ENCODE data around the gene ADCY7. TPM values are rescaled to one million over a fixed set of nuclear protein-coding genes. Genes with fewer than 3 reads are reported as not detected.

Gene ADCY7
- total RNA-seq, 1 experiment from 2014 or later = 5.9 TPM

DNA sequence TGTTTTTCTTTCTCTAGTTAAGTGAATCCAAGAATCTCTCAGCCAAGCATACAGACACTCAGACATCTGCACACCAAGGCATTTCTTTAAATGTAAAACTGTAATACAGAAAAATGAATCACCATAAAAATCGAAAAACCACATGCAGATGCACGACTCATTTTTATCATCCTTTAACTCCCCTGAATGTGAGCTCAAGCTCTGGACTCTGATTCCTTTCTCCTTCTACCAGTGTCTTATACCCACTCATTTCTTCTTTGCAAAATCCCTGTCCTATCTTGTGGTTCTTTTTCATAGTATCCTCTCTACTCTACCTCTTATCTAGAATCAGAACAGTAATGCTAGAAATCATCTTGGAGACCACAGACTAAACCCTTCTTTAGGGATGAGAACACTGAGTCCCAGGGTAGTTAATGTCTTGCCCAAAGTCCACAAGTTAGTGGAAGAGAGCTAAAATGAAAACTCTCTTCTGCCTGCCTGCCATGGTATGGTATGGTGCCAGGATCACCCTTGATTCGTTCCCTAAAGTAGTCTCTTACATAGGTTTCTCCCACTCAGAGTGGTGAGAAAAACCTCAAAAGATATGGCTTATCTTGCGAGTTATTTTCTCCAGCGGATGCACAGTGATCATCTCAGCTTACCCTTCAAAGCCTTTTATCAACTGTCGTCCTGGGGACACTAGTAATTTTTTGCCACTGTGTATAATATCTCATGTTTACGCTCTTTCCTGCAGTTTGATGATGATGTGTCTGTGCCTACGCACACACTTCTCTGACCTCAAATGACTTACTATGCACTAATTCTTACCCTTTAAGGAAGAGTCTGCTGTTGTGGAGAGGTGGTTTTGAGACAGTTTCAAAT lies 72.2 kb downstream of the ADCY7 start (continued):
- TF ChIP-seq ATF2 (CRISPR knock-in tag; IDR thresholded peaks at IDR 0.05; ENCODE audit: borderline replicate concordance, low read depth) (no peak), CREB1 (CRISPR knock-in tag; IDR thresholded peaks at IDR 0.05) (no peak)
- TF ChIP-seq, protein P1, sequence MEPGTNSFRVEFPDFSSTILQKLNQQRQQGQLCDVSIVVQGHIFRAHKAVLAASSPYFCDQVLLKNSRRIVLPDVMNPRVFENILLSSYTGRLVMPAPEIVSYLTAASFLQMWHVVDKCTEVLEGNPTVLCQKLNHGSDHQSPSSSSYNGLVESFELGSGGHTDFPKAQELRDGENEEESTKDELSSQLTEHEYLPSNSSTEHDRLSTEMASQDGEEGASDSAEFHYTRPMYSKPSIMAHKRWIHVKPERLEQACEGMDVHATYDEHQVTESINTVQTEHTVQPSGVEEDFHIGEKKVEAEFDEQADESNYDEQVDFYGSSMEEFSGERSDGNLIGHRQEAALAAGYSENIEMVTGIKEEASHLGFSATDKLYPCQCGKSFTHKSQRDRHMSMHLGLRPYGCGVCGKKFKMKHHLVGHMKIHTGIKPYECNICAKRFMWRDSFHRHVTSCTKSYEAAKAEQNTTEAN (CRISPR knock-in tag; IDR thresholded peaks at IDR 0.05) = no peak
- TF ChIP-seq, protein P2, sequence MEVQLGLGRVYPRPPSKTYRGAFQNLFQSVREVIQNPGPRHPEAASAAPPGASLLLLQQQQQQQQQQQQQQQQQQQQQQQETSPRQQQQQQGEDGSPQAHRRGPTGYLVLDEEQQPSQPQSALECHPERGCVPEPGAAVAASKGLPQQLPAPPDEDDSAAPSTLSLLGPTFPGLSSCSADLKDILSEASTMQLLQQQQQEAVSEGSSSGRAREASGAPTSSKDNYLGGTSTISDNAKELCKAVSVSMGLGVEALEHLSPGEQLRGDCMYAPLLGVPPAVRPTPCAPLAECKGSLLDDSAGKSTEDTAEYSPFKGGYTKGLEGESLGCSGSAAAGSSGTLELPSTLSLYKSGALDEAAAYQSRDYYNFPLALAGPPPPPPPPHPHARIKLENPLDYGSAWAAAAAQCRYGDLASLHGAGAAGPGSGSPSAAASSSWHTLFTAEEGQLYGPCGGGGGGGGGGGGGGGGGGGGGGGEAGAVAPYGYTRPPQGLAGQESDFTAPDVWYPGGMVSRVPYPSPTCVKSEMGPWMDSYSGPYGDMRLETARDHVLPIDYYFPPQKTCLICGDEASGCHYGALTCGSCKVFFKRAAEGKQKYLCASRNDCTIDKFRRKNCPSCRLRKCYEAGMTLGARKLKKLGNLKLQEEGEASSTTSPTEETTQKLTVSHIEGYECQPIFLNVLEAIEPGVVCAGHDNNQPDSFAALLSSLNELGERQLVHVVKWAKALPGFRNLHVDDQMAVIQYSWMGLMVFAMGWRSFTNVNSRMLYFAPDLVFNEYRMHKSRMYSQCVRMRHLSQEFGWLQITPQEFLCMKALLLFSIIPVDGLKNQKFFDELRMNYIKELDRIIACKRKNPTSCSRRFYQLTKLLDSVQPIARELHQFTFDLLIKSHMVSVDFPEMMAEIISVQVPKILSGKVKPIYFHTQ (CRISPR knock-in tag; IDR thresholded peaks at IDR 0.05) = no peak

DNA sequence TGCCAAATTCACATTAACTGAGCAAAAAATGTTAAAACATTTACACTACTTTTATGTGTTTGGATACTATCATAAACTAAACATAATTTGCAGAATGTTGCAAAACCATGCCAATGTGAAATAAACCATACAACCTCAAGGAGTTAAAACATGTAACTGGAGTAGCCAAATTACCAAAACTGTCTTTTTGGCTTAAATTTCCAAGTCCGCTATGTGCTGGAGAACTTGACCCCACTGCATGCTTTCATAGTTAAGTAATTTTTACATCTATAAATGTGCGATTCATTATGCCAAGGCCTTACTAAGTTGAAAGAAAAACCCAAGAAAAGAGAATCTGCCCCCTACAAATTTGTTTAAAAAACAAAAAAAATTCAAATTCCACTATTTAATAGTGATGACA lies 74.2 kb downstream of the ADCY7 start:
- CTCF ChIA-PET = interaction anchor here (0.6 kb wide), 1 partner anchor 14 kb away, joined by 3 read pairs; no protein-coding TSS in a partner anchor
- no peak for TF ChIP-seq FOXJ3 (CRISPR knock-in tag; IDR thresholded peaks at IDR 0.05; ENCODE audit: borderline replicate concordance)
- TF ChIP-seq, protein P3, sequence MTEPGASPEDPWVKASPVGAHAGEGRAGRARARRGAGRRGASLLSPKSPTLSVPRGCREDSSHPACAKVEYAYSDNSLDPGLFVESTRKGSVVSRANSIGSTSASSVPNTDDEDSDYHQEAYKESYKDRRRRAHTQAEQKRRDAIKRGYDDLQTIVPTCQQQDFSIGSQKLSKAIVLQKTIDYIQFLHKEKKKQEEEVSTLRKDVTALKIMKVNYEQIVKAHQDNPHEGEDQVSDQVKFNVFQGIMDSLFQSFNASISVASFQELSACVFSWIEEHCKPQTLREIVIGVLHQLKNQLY (CRISPR knock-in tag; IDR thresholded peaks at IDR 0.05) = no peak
- TF ChIP-seq NFYB (CRISPR knock-in tag; conservative IDR thresholded peaks at IDR 0.05; ENCODE audit: low read depth) = no peak
- TF ChIP-seq CREB1 (CRISPR knock-in tag; IDR thresholded peaks at IDR 0.05) = no peak
- TF ChIP-seq, protein P4, sequence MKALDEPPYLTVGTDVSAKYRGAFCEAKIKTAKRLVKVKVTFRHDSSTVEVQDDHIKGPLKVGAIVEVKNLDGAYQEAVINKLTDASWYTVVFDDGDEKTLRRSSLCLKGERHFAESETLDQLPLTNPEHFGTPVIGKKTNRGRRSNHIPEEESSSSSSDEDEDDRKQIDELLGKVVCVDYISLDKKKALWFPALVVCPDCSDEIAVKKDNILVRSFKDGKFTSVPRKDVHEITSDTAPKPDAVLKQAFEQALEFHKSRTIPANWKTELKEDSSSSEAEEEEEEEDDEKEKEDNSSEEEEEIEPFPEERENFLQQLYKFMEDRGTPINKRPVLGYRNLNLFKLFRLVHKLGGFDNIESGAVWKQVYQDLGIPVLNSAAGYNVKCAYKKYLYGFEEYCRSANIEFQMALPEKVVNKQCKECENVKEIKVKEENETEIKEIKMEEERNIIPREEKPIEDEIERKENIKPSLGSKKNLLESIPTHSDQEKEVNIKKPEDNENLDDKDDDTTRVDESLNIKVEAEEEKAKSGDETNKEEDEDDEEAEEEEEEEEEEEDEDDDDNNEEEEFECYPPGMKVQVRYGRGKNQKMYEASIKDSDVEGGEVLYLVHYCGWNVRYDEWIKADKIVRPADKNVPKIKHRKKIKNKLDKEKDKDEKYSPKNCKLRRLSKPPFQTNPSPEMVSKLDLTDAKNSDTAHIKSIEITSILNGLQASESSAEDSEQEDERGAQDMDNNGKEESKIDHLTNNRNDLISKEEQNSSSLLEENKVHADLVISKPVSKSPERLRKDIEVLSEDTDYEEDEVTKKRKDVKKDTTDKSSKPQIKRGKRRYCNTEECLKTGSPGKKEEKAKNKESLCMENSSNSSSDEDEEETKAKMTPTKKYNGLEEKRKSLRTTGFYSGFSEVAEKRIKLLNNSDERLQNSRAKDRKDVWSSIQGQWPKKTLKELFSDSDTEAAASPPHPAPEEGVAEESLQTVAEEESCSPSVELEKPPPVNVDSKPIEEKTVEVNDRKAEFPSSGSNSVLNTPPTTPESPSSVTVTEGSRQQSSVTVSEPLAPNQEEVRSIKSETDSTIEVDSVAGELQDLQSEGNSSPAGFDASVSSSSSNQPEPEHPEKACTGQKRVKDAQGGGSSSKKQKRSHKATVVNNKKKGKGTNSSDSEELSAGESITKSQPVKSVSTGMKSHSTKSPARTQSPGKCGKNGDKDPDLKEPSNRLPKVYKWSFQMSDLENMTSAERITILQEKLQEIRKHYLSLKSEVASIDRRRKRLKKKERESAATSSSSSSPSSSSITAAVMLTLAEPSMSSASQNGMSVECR (CRISPR knock-in tag; IDR thresholded peaks at IDR 0.05; ENCODE audit: borderline replicate concordance) = no peak
- TF ChIP-seq GRHL2 (CRISPR knock-in tag; IDR thresholded peaks at IDR 0.05; ENCODE audit: insufficient replicate concordance, severe bottlenecking) = no peak
- TF ChIP-seq ZNF121 (CRISPR knock-in tag; IDR thresholded peaks at IDR 0.05) = no peak
- TF ChIP-seq, protein P5, sequence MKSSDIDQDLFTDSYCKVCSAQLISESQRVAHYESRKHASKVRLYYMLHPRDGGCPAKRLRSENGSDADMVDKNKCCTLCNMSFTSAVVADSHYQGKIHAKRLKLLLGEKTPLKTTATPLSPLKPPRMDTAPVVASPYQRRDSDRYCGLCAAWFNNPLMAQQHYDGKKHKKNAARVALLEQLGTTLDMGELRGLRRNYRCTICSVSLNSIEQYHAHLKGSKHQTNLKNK (CRISPR knock-in tag; IDR thresholded peaks at IDR 0.05) = no peak
- TF ChIP-seq ZNF416 (CRISPR knock-in tag; IDR thresholded peaks at IDR 0.05) = no peak
- TF ChIP-seq NR2C2 (CRISPR knock-in tag; IDR thresholded peaks at IDR 0.05) = no peak
- TF ChIP-seq TP53 (CRISPR knock-in tag; IDR thresholded peaks at IDR 0.05) = no peak
- TF ChIP-seq, protein P6, sequence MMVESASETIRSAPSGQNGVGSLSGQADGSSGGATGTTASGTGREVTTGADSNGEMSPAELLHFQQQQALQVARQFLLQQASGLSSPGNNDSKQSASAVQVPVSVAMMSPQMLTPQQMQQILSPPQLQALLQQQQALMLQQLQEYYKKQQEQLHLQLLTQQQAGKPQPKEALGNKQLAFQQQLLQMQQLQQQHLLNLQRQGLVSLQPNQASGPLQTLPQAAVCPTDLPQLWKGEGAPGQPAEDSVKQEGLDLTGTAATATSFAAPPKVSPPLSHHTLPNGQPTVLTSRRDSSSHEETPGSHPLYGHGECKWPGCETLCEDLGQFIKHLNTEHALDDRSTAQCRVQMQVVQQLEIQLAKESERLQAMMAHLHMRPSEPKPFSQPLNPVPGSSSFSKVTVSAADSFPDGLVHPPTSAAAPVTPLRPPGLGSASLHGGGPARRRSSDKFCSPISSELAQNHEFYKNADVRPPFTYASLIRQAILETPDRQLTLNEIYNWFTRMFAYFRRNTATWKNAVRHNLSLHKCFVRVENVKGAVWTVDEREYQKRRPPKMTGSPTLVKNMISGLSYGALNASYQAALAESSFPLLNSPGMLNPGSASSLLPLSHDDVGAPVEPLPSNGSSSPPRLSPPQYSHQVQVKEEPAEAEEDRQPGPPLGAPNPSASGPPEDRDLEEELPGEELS (CRISPR knock-in tag; IDR thresholded peaks at IDR 0.05) = no peak
- TF ChIP-seq SMAD3 (CRISPR knock-in tag; IDR thresholded peaks at IDR 0.05; ENCODE audit: borderline replicate concordance) = no peak
- TF ChIP-seq EMX1 (CRISPR knock-in tag; IDR thresholded peaks at IDR 0.05) = no peak
- no peak for TF ChIP-seq SMAD4 (CRISPR knock-in tag; IDR thresholded peaks at IDR 0.05)
- TF ChIP-seq ZNF219 (CRISPR knock-in tag; IDR thresholded peaks at IDR 0.05; ENCODE audit: borderline replicate concordance) = no peak
- TF ChIP-seq ZNF423 (CRISPR knock-in tag; IDR thresholded peaks at IDR 0.05) = no peak
- TF ChIP-seq ERG (CRISPR knock-in tag; IDR thresholded peaks at IDR 0.05) = no peak

More for the DNA sequence above, 74.2 kb downstream of the ADCY7 start:
- POLR2A ChIA-PET = no interaction called here
- Mint-ChIP-seq H3K27me3 (ENCODE audit: low read depth) (no peaks in the 10 kb centered on the region), H3K27ac (no peak overlapping the region), H3K36me3 (peaks cover 50% of the 10 kb centered on the region), H3K4me3 (no peak overlapping the region), H3K9me3 (peaks cover 11% of the 10 kb centered on the region), H3K4me1 (peaks cover 15% of the 10 kb centered on the region)
- ATAC-seq = no peak
- no peak for DNase-seq (ENCODE audit: low spot score)

All from WTC11 (cell line).